HEK293T (cell line): ENCODE measurements around the gene LSS.

ENCODE experiments used
- FOXA1 ChIP-seq: fragments of 450-650 bp; IDR thresholded peaks from 2 replicates; pipeline ENCODE4 v1.6.1; 2016; ENCODE audit warnings: mild to moderate bottlenecking
- SP1 ChIP-seq: fragments of 450-650 bp; IDR thresholded peaks from 2 replicates; pipeline ENCODE4 v1.6.1; 2017

DNA sequence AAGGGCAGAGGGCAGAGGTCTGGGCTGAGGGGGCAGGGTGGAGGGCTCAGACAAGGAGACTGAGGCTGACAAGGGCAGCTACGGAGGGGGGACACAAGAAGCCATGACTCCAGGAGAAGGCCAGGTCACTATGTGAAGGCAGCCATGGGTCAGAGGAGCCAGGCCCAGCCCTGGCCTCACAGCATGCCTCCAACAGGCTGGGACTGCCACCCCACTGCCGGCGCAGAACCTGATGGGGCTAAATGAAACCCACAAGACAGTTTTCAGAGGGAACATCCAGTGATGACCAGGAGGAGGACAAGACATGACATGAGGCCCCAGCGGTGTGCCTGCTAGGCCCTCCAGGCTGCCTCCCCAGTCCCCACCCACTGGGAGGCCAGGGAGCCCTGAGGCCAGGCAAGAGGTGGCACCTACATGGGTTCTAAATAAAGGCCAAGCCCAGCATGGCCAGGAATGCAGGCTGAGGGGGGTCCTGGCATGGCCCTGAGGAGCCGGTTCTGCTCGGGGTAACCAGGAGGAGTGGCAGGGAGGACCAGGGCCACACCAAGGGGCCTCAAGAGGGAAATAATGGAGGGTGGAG, 27.3 kb upstream of the LSS start:
- no peak for TF ChIP-seq FOXA1
- no peak for TF ChIP-seq SP1
